ENCODE results near the gene GRM7. TPM values are rescaled to one million over a fixed set of nuclear protein-coding genes. Genes with fewer than 3 reads are reported as not detected.

GRM7 gene
- total RNA-seq, 1 experiment from 2014 or later, result 0.28 TPM

- DNase-seq, result no peak
- Histone ChIP-seq H3T11ph (ENCODE audit: low read length) (no peak overlapping the region), H4K91ac (ENCODE audit: insufficient read length, low read depth, low read length) (no peak overlapping the region), H3K27me3 (ENCODE audit: insufficient read depth, low read length) (no peaks in the 10 kb centered on the region), H3K14ac (ENCODE audit: insufficient read depth, low read length) (no peak overlapping the region), H2BK15ac (ENCODE audit: low read depth, low read length) (no peak overlapping the region), H3K4me2 (ENCODE audit: insufficient read depth, insufficient read length, low read length) (no peak overlapping the region), H2AFZ (ENCODE audit: low read length) (no peak overlapping the region), H3K18ac (ENCODE audit: insufficient read length, low read depth, low read length) (no peak overlapping the region), H3K9ac (ENCODE audit: extremely low read depth, insufficient read length, low read length) (no peak overlapping the region), H3K9me3 (ENCODE audit: control insufficient read depth, low read depth, low read length) (no peaks in the 10 kb centered on the region), H3K23me2 (ENCODE audit: insufficient read length, low read depth, low read length, poor library complexity, severe bottlenecking) (no peaks in the 10 kb centered on the region), H3K4me1 (ENCODE audit: insufficient read depth, low read length) (no peaks in the 10 kb centered on the region), H2BK20ac (ENCODE audit: low read depth, low read length, poor library complexity, severe bottlenecking) (no peak overlapping the region), H4K5ac (ENCODE audit: insufficient read length, low read depth, low read length) (no peak overlapping the region), H4K20me1 (ENCODE audit: control insufficient read depth, insufficient read depth, insufficient read length) (no peaks in the 10 kb centered on the region), H4K8ac (replicated peaks; ENCODE audit: insufficient read length, low read depth, low read length) (no peak overlapping the region), H2AK5ac (ENCODE audit: insufficient read length, low read length) (no peak overlapping the region), H2BK120ac (ENCODE audit: low read depth, low read length, poor library complexity, severe bottlenecking) (no peak overlapping the region), H3K23ac (ENCODE audit: insufficient read length, low read depth, low read length) (no peak overlapping the region), H3K79me1 (ENCODE audit: insufficient read depth, low read depth, low read length, poor library complexity, severe bottlenecking) (no peaks in the 10 kb centered on the region), H3K4ac (ENCODE audit: low read depth, low read length) (no peak overlapping the region), H3K79me2 (ENCODE audit: insufficient read depth, low read length) (no peaks in the 10 kb centered on the region), H2BK12ac (ENCODE audit: insufficient read length, low read depth, low read length) (no peak overlapping the region), H3K56ac (ENCODE audit: insufficient read length, low read depth, low read length) (no peak overlapping the region), H2BK5ac (ENCODE audit: insufficient read length, low read length) (no peak overlapping the region), H3K27ac (ENCODE audit: insufficient read length, low read depth, low read length) (no peak overlapping the region)
- no peak for TF ChIP-seq CTCF (conservative IDR thresholded peaks at IDR 0.05)
- no peaks in the 10 kb centered on the region for H3K27me3 Mint-ChIP-seq (ENCODE audit: low read depth)
- H3K4me1 Mint-ChIP-seq, result no peaks in the 10 kb centered on the region; a peak in 1 of 4 replicates
- no peak overlapping the region for H3K4me3 Mint-ChIP-seq
- 0 out of 7 replicates have a peak overlapping the region, but pooled peaks of 1 of the 3 experiments have one; percentile 46 for H3K27ac Mint-ChIP-seq
- WGBS (ENCODE audit: extremely low coverage, insufficient read length, low lambda C conversion rate), result no CpG with 5 or more reads among the region's 2 CpGs
- no peaks in the 10 kb centered on the region for H3K9me3 Mint-ChIP-seq
- no peaks in the 10 kb centered on the region for H3K36me3 Mint-ChIP-seq (ENCODE audit: insufficient read depth in 1 of 3, low read depth in 3 of 3)
Observed at GRCh38 chr3:7456386-7456785, 595.5 kb downstream of the GRM7 start.
